ENCODE measurements around the gene MRC2.
"Not testable (repeated sequence)": the region's sequence is repeated elsewhere in the genome, so short reads cannot be mapped to it uniquely, and the experiment has no call there.

The MRC2 gene

GRCh38 chr17:62689441-62690167 lies 62.1 kb downstream of the MRC2 start:
- in situ Hi-C loops (cut with MboI; ENCODE audit: low pct_unique_long_range_greater_than_20kb, low sequenced_read_pairs) = loop anchor here (25.0 kb wide), 1 partner anchor 723 kb away; no protein-coding TSS in a partner anchor
- no peak for DNase-seq

- DNase-seq = no peak
Measured at GRCh38 chr17:62690168-62690897, 62.9 kb downstream of the MRC2 start.

GRCh38 chr17:62691589-62691915 lies 64.1 kb downstream of the MRC2 start:
- DNase-seq = not testable (repeated sequence)
- in situ Hi-C loops (cut with MboI; ENCODE audit: low pct_unique_long_range_greater_than_20kb, low sequenced_read_pairs) = loop anchor here (25.0 kb wide), 1 partner anchor 721 kb away; no protein-coding TSS in a partner anchor

More at GRCh38 chr17:62690168-62690897, 62.9 kb downstream of the MRC2 start:
- in situ Hi-C loops (cut with MboI; ENCODE audit: low pct_unique_long_range_greater_than_20kb, low sequenced_read_pairs) = loop anchor here (25.0 kb wide), 1 partner anchor 722 kb away; no protein-coding TSS in a partner anchor

- in situ Hi-C loops (cut with MboI; ENCODE audit: low pct_unique_long_range_greater_than_20kb, low sequenced_read_pairs) = loop anchor here (25.0 kb wide), 1 partner anchor 720 kb away; no protein-coding TSS in a partner anchor
- DNase-seq = no peak
Measured at GRCh38 chr17:62692159-62692651, 64.7 kb downstream of the MRC2 start.

DNA sequence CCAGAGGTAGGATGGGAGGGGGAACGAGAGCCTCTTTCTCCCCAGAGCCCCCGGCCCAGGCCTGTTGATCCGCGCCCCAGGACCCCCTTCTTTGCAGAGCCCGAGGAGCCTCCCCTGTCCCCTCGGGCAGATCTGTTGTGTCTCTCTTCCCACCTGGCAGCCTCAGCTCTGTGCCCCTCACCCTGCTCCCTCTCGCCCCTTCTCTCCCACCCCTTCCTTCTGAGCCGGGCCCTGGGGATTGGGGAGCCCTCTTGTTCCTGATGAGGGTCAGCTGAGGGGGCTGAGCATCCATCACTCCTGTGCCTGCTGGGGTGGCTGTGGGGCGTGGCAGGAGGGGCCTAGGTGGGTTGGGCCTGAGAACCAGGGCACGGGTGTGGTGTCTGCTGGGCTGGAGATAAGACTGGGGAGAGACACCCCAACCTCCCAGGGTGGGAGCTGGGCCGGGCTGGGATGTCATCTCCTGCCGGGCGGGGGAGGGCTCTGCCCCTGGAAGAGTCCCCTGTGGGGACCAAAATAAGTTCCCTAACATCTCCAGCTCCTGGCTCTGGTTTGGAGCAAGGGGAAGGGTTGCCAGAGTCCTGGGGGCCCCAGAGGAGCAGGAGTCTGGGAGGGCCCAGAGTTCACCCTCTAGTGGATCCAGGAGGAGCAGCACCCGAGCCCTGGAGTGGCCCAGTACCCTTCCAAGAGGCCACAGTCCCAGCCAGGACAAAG lies 65.4 kb downstream of the MRC2 start:
- peak; percentile 33 for DNase-seq
- in situ Hi-C loops (cut with MboI; ENCODE audit: low pct_unique_long_range_greater_than_20kb, low sequenced_read_pairs) = loop anchor here (25.0 kb wide), 1 partner anchor 719 kb away; no protein-coding TSS in a partner anchor

GRCh38 chr17:62693616-62694409 lies 66.3 kb downstream of the MRC2 start:
- in situ Hi-C loops (cut with MboI; ENCODE audit: low pct_unique_long_range_greater_than_20kb, low sequenced_read_pairs) = loop anchor here (25.0 kb wide), 1 partner anchor 718 kb away; no protein-coding TSS in a partner anchor
- DNase-seq = no peak

DNA sequence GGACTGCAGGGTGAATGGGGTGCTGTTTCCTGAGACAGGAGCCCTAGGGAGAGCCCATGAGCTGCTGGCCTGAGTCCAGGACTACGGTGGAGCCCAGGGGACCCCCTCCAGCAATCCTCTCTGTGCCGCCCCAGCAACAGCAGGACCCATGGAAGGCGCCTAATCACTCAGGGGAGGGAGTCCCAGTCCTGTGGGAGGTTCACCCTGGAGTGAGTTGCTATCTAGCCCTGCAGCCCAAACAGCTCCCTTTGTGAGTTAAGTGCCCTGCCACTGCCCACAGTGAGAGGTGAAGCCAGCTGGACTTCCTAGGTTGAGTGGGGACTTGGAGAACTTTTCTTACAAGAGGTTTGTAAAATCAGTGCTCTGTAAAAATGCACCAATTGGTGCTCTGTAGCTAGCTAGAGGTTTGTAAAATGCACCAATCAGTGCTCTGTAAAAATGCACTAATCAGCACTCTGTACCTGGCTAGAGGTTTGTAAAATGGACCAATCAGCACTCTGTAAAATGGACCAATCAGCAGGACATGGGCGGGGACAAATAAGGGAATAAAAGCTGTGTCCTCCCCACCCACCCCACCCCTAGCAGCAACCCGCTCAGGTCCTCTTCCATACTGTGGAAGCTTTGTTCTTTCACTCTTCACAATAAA lies 67.7 kb downstream of the MRC2 start:
- DNase-seq = not testable (repeated sequence)
- in situ Hi-C loops (cut with MboI; ENCODE audit: low pct_unique_long_range_greater_than_20kb, low sequenced_read_pairs) = loop anchor here (25.0 kb wide), 1 partner anchor 717 kb away; no protein-coding TSS in a partner anchor

- in situ Hi-C loops (cut with MboI; ENCODE audit: low pct_unique_long_range_greater_than_20kb, low sequenced_read_pairs) = loop anchor here (25.0 kb wide), 1 partner anchor 716 kb away; no protein-coding TSS in a partner anchor
- no peak for DNase-seq
Measured at GRCh38 chr17:62696256-62696655, 68.8 kb downstream of the MRC2 start.

GRCh38 chr17:62696726-62697490 lies 69.4 kb downstream of the MRC2 start:
- in situ Hi-C loops (cut with MboI; ENCODE audit: low pct_unique_long_range_greater_than_20kb, low sequenced_read_pairs) = loop anchor here (25.0 kb wide), 1 partner anchor 715 kb away; no protein-coding TSS in a partner anchor

GRCh38 chr17:62698459-62698858 lies 71.0 kb downstream of the MRC2 start:
- in situ Hi-C loops (cut with MboI; ENCODE audit: low pct_unique_long_range_greater_than_20kb, low sequenced_read_pairs) = loop anchor here (25.0 kb wide), 1 partner anchor 714 kb away; no protein-coding TSS in a partner anchor

More at GRCh38 chr17:62696726-62697490, 69.4 kb downstream of the MRC2 start:
- no peak for DNase-seq

GRCh38 chr17:62700964-62701705 lies 73.7 kb downstream of the MRC2 start:
- in situ Hi-C loops (cut with MboI; ENCODE audit: low pct_unique_long_range_greater_than_20kb, low sequenced_read_pairs) = loop anchor here (25.0 kb wide), 1 partner anchor 261 kb away; the partner anchor contains the start of gene TANC2
- no peak for DNase-seq

More at GRCh38 chr17:62698459-62698858, 71.0 kb downstream of the MRC2 start:
- not testable (repeated sequence) for DNase-seq

GRCh38 chr17:62701706-62702085 lies 74.2 kb downstream of the MRC2 start:
- in situ Hi-C loops (cut with MboI; ENCODE audit: low pct_unique_long_range_greater_than_20kb, low sequenced_read_pairs) = loop anchor here (25.0 kb wide), 1 partner anchor 261 kb away; the partner anchor contains the start of gene TANC2
- no peak for DNase-seq

GRCh38 chr17:62702746-62703260 lies 75.3 kb downstream of the MRC2 start:
- in situ Hi-C loops (cut with MboI; ENCODE audit: low pct_unique_long_range_greater_than_20kb, low sequenced_read_pairs) = loop anchor here (25.0 kb wide), 1 partner anchor 259 kb away; the partner anchor contains the start of gene TANC2
- no peak for DNase-seq

GRCh38 chr17:62703261-62703775 lies 75.8 kb downstream of the MRC2 start:
- no peak for DNase-seq
- in situ Hi-C loops (cut with MboI; ENCODE audit: low pct_unique_long_range_greater_than_20kb, low sequenced_read_pairs) = loop anchor here (25.0 kb wide), 1 partner anchor 259 kb away; the partner anchor contains the start of gene TANC2

GRCh38 chr17:62703776-62704380 lies 76.4 kb downstream of the MRC2 start:
- in situ Hi-C loops (cut with MboI; ENCODE audit: low pct_unique_long_range_greater_than_20kb, low sequenced_read_pairs) = loop anchor here (25.0 kb wide), 1 partner anchor 258 kb away; the partner anchor contains the start of gene TANC2
- DNase-seq = peak; percentile 77

All from KBM-7 (cell line).